KOPT-K1 (cell line): ENCODE data around the gene SLC35D1.
A peak's percentile ranks its signal among the peaks of the same experiment; 100 is the strongest.

Experiments
- H3K27ac ChIP-seq: fragments of 200-600 bp; sonication (generic); 2 replicates; pipeline ENCODE4 v1.5.1; 2016; ENCODE audit warnings: antibody characterized with exemption, mild to moderate bottlenecking, low read depth, low read length; ENCODE audit not compliant: poor library complexity, severe bottlenecking
- H3K36me3 ChIP-seq: fragments of 200-600 bp; sonication (generic); 2 replicates; pipeline ENCODE4 v1.5.1; 2017; ENCODE audit warnings: antibody characterized with exemption, mild to moderate bottlenecking, low read length, moderate library complexity; ENCODE audit not compliant: insufficient read depth
- H3K9me3 ChIP-seq: fragments of 200-600 bp; sonication (generic); 2 replicates; pipeline ENCODE4 v1.5.1; 2017; ENCODE audit warnings: antibody characterized with exemption, low read length, mild to moderate bottlenecking; ENCODE audit not compliant: insufficient read depth, poor library complexity, severe bottlenecking

The SLC35D1 gene

DNA sequence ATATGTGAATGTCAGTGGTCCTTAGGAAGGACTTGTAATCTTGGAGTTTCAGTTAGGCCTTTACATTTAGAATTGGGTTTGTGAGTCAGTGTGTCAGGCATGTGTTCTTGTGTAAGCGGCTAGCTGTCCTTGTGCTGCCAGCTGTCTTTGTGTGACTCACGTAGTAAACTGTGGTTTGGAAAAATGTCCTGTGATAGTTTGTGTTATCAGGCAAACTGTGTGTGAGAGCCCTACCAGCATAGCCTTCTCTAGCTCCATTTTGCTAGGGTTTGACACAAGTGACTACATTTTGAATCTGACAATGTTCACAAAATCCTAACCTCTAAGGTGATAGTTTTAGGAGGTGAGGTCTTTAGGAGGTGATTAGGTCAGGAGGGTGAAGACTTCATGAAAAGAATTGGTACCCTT lies 6.9 kb upstream of the SLC35D1 start:
- no peak overlapping the region for H3K27ac ChIP-seq
- H3K9me3 ChIP-seq, result no peaks in the 10 kb centered on the region
- H3K36me3 ChIP-seq, result no peaks in the 10 kb centered on the region

DNA sequence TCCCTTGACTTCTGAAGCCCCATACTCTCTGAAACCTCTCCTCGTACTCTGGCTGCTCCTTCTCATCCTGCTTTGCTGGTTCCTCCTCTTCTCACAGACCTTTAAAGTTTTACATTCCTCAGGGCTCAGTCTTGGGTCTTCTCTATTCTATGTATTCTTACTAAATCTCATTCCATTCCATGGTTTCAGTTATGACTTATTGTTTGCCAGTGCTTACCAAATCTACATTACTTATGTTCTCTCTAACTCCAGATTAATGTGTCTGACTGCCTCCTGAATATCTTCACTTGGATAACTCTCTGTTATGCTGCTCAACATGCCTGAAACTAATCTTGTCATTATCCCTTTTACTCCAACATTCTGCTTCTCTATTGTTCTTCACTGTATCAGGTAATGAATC lies 5.4 kb upstream of the SLC35D1 start:
- no peak overlapping the region for H3K27ac ChIP-seq
- H3K36me3 ChIP-seq, result no peaks in the 10 kb centered on the region
- no peaks in the 10 kb centered on the region for H3K9me3 ChIP-seq

DNA sequence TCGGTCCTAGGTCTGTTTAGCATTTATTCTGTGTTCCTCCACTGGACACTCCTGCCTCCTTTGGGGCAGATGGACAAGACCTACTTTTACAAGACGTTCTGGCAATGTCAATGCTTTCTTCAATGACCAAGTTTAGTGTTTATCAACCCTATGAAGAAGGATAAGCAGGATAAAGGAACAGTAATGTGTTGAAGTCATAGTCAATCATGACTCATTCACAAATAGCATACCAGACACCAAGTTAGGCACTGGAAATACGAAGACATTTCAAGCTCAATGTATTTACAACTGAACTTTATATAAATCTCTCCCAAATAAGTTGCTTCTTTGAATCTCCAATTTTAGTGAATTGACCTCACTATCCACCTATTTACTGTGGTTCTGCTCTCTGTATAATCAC lies 4.8 kb upstream of the SLC35D1 start:
- Histone ChIP-seq H3K9me3 (no peaks in the 10 kb centered on the region), H3K27ac (no peak overlapping the region), H3K36me3 (no peaks in the 10 kb centered on the region)

DNA sequence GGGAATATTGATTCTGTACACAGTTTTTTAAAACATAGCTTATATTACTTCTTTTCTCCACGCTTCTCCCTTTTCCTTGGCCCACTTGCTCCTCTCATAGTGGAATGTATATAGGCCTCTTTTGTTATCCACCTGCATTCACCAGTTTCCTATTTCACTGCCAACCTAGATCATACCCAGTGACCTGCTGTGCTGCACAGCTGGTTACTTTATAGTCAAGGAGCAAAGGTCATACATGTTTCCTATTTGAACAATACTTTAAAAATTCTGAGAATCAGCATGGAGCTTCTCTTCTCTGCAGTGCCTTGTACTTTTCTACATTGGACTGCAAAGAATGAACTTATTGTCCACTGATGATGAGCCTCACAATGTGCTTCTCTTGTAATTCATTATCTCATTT lies 4.3 kb upstream of the SLC35D1 start:
- H3K9me3 ChIP-seq, result no peaks in the 10 kb centered on the region
- no peaks in the 10 kb centered on the region for H3K36me3 ChIP-seq
- no peak overlapping the region for H3K27ac ChIP-seq

DNA sequence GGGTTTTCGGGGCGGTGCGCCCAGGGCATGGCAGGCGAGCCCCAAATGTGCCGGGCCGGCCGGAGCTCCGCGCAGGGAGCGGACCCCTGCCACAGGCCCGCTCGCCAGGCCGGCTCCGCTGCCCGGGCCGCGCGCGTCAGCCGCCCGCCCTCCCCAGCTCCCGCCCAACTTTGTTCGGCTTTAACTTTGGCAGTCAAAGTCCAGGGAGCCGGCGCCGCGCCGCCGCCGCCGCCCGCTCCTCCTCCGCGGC lies 488 bp downstream of the SLC35D1 start:
- Histone ChIP-seq H3K9me3 (no peaks in the 10 kb centered on the region), H3K36me3 (peaks cover 26% of the 10 kb centered on the region), H3K27ac (peak overlapping the region; percentile 86)

DNA sequence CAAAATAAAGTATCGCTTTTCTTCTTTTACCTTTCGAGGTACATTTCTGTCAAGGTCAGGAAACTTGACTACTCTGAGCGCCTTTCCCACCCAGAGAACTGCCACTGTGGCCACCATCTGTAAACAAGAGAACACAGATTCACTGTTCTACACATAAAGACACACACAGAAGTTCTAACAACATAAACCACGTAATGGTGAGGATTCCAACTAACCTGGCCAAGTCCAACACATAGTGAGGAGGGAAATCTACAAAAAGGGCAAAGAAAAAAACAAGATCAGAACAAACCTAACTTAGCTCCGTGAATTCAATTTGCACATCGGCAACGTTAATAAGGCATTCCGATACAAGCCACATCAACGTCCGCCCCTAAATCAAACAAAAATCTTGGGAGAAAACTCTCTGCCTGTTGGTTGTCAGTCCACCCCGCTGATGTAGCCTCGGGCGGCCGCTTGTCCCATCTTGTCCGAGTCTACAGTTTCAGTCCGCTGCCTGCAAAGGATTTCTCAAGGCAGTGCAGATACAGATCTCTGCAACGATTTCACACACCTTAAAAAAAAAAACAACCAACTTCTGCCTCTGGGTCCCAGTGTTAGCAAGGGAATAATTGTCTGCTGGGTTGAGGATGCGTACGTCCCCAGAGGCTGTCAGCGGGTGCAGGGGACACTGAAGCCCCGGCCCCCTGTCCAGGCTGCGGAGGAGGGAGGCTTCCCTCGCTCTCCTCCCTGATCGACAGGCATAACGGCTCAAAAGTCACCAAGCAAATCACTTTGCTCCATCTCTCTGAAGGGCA lies 1.0 kb downstream of the SLC35D1 start:
- Histone ChIP-seq H3K9me3 (no peaks in the 10 kb centered on the region), H3K36me3 (peaks cover 32% of the 10 kb centered on the region), H3K27ac (peak overlapping the region; percentile 86)

DNA sequence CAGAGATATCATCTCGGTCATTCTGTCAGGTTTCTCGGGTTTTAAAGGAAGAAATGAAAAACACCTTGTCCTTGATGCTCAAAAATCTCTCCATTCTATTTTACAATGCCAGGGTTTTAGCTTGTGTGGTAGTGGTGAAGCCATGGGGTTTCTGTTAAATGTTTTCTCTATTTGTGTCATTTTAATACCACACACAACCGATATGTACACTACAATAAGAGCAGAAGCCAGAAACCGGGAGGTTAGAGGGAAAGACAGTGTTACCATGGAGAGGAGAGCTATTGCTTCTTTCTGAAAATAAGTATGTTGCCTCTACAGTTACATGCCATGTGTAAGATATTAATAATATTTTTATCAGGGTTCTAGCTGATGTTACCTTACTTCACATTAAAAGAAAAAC lies 2.8 kb downstream of the SLC35D1 start:
- peaks cover 49% of the 10 kb centered on the region for H3K36me3 ChIP-seq
- no peaks in the 10 kb centered on the region for H3K9me3 ChIP-seq
- H3K27ac ChIP-seq, result no peak overlapping the region

DNA sequence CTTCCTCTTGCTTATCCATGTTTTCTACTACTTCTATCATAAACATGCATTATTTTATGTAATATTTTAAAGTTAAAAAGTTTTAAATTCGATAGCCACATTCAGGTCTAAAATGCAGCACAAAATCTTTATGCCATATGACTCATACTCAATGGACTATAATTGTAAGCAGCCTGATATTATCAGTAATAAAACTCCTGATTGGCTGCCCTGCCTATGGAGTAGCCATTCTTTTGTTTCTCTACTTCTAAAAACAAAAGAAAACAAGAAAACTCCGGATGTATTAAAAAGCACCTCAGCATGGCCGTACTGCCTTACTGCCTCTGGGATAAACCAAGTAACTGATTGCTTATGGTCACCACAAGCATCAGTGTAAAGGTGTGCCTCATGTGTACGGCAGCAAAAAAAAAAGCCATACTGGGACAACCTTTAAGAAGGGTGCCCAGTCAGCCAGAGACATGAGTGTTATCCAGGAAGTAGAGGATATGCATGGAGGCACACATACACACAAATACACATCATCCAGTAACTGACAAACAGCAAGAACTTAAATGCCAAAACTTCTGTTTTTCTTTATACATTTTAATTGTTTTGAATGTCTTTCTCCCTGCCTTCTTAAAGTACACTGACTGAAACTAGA lies 9.2 kb downstream of the SLC35D1 start:
- H3K36me3 ChIP-seq, result peaks cover 99% of the 10 kb centered on the region
- H3K9me3 ChIP-seq, result no peaks in the 10 kb centered on the region
- H3K27ac ChIP-seq, result no peak overlapping the region

DNA sequence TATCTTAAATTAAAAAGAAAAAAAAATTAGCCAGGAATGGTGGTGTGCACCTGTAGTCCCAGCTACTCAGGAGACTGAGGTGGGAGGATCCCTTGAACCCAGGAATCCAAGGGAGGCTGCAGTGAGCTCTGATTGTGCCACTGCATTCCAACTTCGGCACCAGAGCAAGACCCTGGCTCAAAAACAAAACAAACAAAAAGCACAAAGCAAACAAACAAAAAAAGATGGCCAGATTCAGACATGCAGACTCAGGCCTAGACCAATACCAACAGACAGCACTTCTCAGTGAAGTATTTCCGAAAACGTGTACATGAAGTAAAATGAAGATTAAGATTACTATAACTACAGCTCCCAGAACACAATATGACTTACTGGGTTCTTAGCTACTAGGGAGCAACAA lies 10.6 kb downstream of the SLC35D1 start:
- Histone ChIP-seq H3K27ac (no peak overlapping the region), H3K36me3 (peaks cover 99% of the 10 kb centered on the region), H3K9me3 (no peaks in the 10 kb centered on the region)

DNA sequence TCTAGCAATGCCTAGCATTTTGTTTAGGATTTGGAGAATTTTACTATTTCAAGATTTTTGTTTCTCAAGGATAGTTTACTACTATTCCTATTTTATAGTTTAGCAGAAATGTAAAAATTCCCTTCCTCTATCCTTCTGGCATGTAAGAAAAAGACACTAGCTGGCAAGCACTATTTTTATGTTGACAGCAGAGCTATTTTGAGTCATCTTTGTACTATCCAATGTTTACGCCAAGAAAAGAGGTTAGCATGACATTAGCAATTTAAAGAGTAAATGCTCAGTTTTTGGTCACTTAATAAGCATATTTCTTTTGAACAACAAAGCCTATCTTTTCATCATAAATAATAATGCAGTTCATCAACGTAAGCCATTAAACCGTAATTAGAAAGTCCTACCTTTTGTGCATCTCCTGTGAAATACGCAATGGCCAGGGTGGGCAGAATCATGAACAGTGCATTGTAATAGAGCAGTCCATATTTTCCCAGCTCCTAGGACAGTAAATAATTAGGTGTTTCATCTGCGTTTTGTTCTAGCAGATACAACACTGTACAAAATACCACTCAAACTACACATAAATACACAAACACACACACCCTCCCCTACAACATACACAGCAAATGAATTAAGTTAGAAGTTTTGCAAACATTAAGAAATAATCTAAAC lies 12.0 kb downstream of the SLC35D1 start:
- Histone ChIP-seq H3K36me3 (peaks cover 99% of the 10 kb centered on the region), H3K9me3 (peaks cover under 1% of the 10 kb centered on the region), H3K27ac (no peak overlapping the region)

DNA sequence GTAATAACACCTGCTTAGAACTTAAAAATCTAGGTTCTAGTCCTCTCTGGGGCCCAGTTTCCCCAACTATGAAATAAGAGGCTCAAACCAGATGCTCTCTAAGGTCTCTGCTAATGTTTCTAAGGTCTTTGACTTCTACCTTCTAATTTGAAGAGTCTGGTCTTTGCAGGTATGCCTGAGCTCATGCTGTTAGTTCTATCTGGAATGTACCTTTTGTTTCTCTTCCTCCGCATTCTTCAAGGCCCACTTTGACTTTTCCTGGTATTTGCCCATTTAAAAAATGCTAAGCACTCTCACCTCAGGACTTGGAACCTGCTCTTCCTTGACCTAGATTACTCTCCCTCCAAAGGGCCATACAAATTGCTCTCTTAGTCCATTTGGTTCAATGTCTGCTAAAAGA lies 13.5 kb downstream of the SLC35D1 start:
- Histone ChIP-seq H3K36me3 (peaks cover 97% of the 10 kb centered on the region), H3K27ac (no peak overlapping the region), H3K9me3 (peaks cover 7% of the 10 kb centered on the region)

DNA sequence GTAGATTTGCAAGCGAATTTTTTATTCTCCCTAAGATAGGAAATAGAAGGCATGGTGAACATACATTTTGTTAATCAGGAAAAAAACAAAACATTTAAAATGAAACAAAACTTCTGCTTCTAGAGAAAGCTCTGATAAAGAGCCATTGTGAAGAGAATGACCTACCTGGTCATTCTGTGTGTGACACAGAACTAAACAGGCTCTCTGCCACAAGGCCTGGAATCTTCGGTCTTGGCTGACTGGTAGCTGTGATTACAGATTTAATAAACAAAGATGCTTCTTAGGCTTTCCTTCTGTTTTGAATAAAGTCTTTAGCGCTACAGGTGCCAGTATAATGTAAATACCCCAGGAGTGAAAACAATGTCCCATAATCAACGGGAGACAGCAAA lies 22.1 kb downstream of the SLC35D1 start:
- H3K27ac ChIP-seq, result no peak overlapping the region
- peaks cover 15% of the 10 kb centered on the region for H3K9me3 ChIP-seq
- peaks cover 57% of the 10 kb centered on the region for H3K36me3 ChIP-seq

DNA sequence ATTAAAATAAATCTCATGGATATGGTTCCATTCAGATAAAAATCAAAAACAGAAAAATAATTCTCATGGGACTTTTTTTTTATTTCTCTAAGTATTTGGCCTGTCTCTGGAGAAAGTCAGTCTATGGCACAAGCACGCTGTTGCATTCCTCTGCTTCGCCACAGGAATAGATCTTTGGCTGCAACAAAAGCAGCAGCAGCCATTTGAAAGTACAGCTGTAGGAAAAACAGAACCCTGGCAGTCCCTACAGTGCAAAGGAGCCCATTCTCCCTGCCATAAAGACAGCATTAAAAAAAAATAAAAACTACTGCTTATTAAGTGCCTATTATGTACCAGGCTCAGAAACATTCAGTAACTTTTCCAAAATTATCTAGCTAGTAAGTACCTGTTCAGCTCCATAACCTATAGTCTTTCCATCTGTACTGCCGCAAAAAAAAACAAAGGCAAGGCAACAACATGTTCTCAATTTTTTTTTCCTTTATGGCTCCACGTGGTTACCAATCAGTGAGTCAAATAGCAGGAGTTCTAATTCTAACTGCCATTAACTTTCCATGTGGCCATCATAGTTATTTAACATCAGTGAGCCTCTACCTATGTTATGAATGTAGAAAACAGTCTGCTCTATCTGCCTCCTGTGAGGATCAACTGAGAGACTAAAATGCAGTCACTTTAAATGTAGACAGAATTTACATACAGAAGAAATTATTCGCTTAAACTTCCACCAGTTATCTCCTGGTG lies 22.7 kb downstream of the SLC35D1 start:
- H3K36me3 ChIP-seq, result peaks cover 56% of the 10 kb centered on the region
- H3K9me3 ChIP-seq, result peaks cover 10% of the 10 kb centered on the region
- H3K27ac ChIP-seq, result no peak overlapping the region

DNA sequence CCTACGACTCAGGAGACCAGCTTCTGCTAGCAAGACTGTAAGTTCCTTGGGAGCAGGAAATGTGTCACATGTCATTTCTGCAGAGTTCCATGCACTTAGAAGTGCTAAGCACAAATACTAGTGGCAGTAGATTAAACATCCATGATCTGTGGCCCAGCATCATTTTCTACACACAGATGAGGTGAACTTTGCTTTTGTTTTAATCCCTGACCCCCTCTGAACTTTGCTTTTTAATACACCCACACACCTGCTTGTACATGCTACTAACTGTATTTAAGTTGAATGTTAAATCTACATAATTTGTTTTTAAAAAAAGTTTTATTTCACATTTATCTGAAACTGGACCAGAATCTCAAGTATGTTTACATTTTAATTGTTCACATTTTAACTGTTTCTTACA lies 24.5 kb downstream of the SLC35D1 start:
- H3K27ac ChIP-seq, result no peak overlapping the region
- peaks cover 52% of the 10 kb centered on the region for H3K36me3 ChIP-seq
- peaks cover 2% of the 10 kb centered on the region for H3K9me3 ChIP-seq

DNA sequence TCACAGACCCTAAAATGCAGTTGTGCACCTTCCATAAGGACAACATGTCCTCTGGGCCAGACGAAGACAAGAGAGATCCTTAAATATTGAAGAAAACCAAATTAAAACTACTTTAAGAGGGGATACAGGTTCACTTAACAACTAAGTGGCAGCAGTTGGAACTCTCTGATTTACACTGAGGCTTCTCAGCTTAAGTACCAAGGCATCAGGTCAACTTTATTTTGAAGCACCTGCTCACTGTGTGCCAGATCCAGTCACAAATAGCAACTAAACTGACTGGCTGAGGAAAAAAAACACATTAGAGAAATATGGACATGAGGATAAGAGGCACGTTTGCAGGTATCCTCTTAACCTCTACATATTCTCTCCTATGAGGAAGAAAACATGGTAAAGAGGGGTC lies 33.2 kb downstream of the SLC35D1 start:
- H3K9me3 ChIP-seq, result no peaks in the 10 kb centered on the region
- peaks cover 65% of the 10 kb centered on the region for H3K36me3 ChIP-seq
- no peak overlapping the region for H3K27ac ChIP-seq
